Osteoblast (primary cell): ENCODE results near the gene SLC26A6. TPM values are rescaled to one million over a fixed set of nuclear protein-coding genes. Genes with fewer than 3 reads are reported as not detected.
A peak's percentile ranks its signal among the peaks of the same experiment; 100 is the strongest.

Experiments
- DNase-seq: peaks from one replicate; pipeline ENCODE4 v3.0.0; 2011; ENCODE audit warnings: low spot score, mixed read lengths; ENCODE audit not compliant: insufficient read length; ENCODE audit errors: missing footprints
- H2AFZ ChIP-seq: 2 replicates; pipeline ENCODE4 v1.6.0; 2011; ENCODE audit warnings: mild to moderate bottlenecking, low read length
- H3K27ac ChIP-seq: 2 replicates; pipeline ENCODE4 v1.5.1; 2011; ENCODE audit warnings: mild to moderate bottlenecking, low read depth, low read length, moderate library complexity
- H3K27me3 ChIP-seq: 2 replicates; pipeline ENCODE4 v1.6.0; 2012; ENCODE audit warnings: mild to moderate bottlenecking, control low read depth, inconsistent platforms, low read length, moderate library complexity; ENCODE audit not compliant: insufficient read depth
- H3K36me3 ChIP-seq: 2 replicates; pipeline ENCODE4 v1.5.1; 2011; ENCODE audit warnings: mild to moderate bottlenecking, low read length, control low read depth, moderate library complexity; ENCODE audit not compliant: insufficient read depth
- H3K4me1 ChIP-seq: 2 replicates; pipeline ENCODE4 v1.5.1; 2011; ENCODE audit warnings: mild to moderate bottlenecking, low read length, control low read depth, moderate library complexity; ENCODE audit not compliant: insufficient read depth
- H3K4me2 ChIP-seq: 2 replicates; pipeline ENCODE4 v1.6.0; 2011; ENCODE audit warnings: mild to moderate bottlenecking, low read length; ENCODE audit not compliant: insufficient read depth
- H3K4me3 ChIP-seq: fragments of 200-600 bp; sonication (generic); 3 replicates; pipeline ENCODE4 v1.5.1; 2012; ENCODE audit warnings: mild to moderate bottlenecking, low read length, inconsistent platforms; ENCODE audit not compliant: insufficient read depth
- H3K79me2 ChIP-seq: 2 replicates; pipeline ENCODE4 v1.6.0; 2012; ENCODE audit warnings: mild to moderate bottlenecking, low read length, control low read depth, inconsistent platforms; ENCODE audit not compliant: insufficient read depth
- H3K9me3 ChIP-seq: 2 replicates; pipeline ENCODE4 v1.5.1; 2011; ENCODE audit warnings: low read depth, low read length, control low read depth
- H4K20me1 ChIP-seq: 2 replicates; pipeline ENCODE4 v1.6.0; 2012; ENCODE audit warnings: mild to moderate bottlenecking, low read length, control low read depth; ENCODE audit not compliant: insufficient read depth
- CTCF ChIP-seq: IDR thresholded peaks from 2 replicates; pipeline ENCODE4 v1.5.1; 2011; ENCODE audit warnings: mild to moderate bottlenecking, low read depth, low read length, moderate library complexity; ENCODE audit errors: extremely low read depth
- total RNA-seq: library from RNA; depleted of rRNA; stranded (reverse); fragments of >200 nt; gene quantifications from 2 replicates; pipeline ENCODE4 v1.2.3, GENCODE V29; 2012

Gene SLC26A6
- total RNA-seq, 1 donor: 30.8 TPM

DNA sequence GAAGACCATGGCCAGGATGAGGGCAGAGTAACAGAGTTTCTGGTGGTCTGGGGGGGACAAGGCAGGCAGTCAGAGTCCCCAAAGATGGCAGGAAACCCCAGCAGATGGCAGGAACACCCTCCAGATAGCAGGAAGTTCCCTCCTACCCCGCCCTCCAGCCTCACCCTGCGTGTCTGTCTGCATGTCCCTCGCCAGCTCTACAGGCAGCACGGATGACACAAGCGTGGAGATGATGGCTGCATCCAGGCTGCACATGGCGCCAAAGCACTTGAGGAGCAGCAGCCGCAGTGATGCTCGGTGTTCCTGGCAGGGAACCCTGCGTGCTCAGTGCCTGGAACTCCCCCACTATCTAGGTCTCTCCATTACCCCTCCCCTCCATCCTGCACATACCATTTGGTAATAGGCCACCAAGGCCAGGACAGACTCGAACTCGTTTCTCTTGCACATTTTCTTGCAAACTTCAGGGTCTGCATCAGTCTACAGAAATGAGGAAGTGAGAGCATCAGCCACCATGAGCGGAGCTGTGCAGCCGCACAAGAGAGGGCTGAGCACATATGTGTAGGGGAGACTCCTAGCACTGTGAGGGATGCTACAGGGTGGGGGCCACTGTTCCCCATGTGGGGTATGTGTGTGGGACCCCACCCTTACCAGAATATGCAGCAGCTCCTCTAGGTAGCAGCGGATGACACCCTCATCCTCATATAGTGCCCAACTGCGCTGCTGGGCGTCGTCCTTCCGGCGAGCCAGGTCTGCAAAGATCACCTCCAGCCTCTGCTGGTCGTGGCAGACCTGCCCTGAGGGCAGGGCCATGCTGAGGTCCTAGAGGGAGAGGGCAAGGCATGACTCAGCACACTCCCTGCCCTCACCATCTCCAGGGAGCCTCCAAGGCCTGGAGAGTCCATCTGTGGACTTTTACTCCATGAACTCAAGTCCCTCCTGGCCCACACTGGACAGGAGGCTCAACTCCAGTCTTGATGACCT is 44.4 kb upstream of the SLC26A6 start:
- DNase-seq: peak; percentile 76
- H3K4me1 ChIP-seq: peaks cover 20% of the 10 kb centered on the region
- no peak for TF ChIP-seq CTCF
- H3K27me3 ChIP-seq: no peaks in the 10 kb centered on the region
- no peak overlapping the region for H3K4me2 ChIP-seq
- no peaks in the 10 kb centered on the region for H3K9me3 ChIP-seq
- H3K27ac ChIP-seq: no peak overlapping the region
- peaks cover 43% of the 10 kb centered on the region for H3K36me3 ChIP-seq
- H3K79me2 ChIP-seq: peaks cover 15% of the 10 kb centered on the region
- peaks cover 7% of the 10 kb centered on the region for H4K20me1 ChIP-seq
- no peak overlapping the region for H3K4me3 ChIP-seq
- no peak overlapping the region for H2AFZ ChIP-seq

DNA sequence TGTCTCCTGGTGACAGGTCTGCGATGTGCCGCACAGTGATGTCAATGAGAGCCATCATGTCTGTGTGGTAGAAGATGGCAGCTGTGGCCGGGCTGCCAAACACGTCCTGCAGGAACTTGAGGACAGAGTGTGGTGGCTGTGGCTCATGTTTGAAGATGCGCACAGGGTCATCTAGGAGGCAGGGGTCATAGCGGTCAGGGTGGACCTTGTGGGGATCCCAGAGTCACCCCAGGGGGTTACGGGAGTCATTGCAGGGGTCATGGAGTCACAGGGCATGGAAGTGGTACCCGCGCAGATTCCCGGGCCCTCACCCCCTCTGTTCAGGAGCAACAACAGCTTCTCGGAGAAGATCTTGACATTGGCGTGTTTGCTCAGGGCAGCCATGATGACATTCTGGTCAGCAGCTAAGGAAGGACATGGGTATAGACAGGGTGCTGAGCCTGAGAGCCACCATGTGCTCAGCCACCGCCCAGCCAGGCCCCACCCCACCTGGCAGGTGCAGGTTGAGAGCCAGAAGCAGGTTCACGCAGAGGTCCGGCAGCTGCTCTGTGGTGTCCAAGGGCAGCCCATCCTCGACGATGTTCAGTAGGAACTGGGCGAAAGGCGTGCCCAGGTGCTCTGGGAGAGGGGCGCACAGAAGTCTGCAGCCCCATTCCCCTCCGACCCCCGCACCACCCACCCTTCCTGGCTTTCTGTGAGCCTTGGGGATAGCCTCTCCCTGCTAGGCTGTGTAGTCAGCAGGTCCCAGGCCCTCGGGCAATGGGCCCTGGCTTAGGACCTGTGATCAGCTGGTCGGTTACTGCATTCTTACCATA is 43.5 kb upstream of the SLC26A6 start:
- Histone ChIP-seq H3K27me3 (no peaks in the 10 kb centered on the region), H2AFZ (no peak overlapping the region), H4K20me1 (peaks cover 7% of the 10 kb centered on the region), H3K4me3 (no peak overlapping the region), H3K4me1 (peaks cover 11% of the 10 kb centered on the region), H3K36me3 (peaks cover 43% of the 10 kb centered on the region), H3K4me2 (no peak overlapping the region), H3K27ac (no peak overlapping the region), H3K79me2 (peaks cover 5% of the 10 kb centered on the region), H3K9me3 (no peaks in the 10 kb centered on the region)
- no peak for TF ChIP-seq CTCF
- peak; percentile 19 for DNase-seq

DNA sequence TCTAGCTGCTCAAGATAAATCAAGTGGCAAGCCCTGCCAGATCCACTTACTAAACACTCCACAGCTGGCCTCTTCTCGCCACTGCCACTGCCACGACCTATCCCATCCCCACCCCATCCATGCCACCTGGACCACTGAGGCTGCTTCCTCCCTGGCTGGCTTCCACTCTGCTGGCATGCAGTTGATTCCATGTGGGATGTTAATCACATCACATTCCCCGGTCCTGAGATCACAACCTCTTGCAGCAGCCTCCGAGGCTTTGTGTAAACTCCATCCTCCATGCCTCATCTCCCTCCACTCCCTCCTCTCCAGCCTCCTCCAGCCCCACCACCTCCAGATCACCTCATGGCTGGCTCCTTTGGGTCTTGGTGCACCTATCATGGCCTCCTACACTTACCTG is 42.8 kb upstream of the SLC26A6 start:
- peaks cover 4% of the 10 kb centered on the region for H3K4me1 ChIP-seq
- peak; percentile 88 for DNase-seq
- peaks cover 3% of the 10 kb centered on the region for H4K20me1 ChIP-seq
- H3K9me3 ChIP-seq: no peaks in the 10 kb centered on the region
- H2AFZ ChIP-seq: no peak overlapping the region
- H3K36me3 ChIP-seq: peaks cover 40% of the 10 kb centered on the region
- no peak overlapping the region for H3K27ac ChIP-seq
- no peak overlapping the region for H3K4me2 ChIP-seq
- H3K79me2 ChIP-seq: no peaks in the 10 kb centered on the region
- no peak overlapping the region for H3K4me3 ChIP-seq
- TF ChIP-seq CTCF: no peak
- H3K27me3 ChIP-seq: no peaks in the 10 kb centered on the region

DNA sequence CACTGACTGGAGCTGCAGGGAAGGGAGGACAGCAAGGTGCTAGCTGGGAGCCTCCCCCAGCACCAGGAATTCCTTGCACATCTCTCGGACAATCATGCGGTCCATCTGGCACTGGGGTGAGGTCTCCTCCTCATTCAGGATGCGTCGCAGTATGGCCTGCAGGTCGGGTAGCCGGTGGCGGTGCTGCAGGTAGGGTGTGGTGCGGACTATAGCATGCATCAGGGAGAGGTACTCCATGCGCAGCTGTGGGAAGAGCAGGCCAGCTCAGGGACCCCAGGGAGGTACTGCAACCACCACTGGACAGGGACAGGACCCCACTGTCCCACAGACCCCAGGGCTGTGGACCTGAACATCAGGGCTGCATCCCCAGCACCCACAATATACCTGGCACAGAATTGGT is 39.2 kb upstream of the SLC26A6 start:
- Histone ChIP-seq H3K36me3 (peaks cover 21% of the 10 kb centered on the region), H3K4me3 (no peak overlapping the region), H4K20me1 (no peaks in the 10 kb centered on the region), H2AFZ (no peak overlapping the region), H3K9me3 (no peaks in the 10 kb centered on the region), H3K27me3 (no peaks in the 10 kb centered on the region), H3K27ac (no peak overlapping the region), H3K4me2 (no peak overlapping the region), H3K79me2 (no peaks in the 10 kb centered on the region), H3K4me1 (peaks cover 4% of the 10 kb centered on the region)
- DNase-seq: no peak
- no peak for TF ChIP-seq CTCF
